Thymus (tissue), 11 donors: ENCODE measurements around the gene SPATS2. TPM values are rescaled to one million over a fixed set of nuclear protein-coding genes. Genes with fewer than 3 reads are reported as not detected.
"Not testable (repeated sequence)": the region's sequence is repeated elsewhere in the genome, so short reads cannot be mapped to it uniquely, and the experiment has no call there.

ENCODE experiments used
- DNase-seq, 9 donors: peaks; one replicate each; pipeline ENCODE4 v3.0.0-alpha.2; 2013; ENCODE audit warnings: low spot score in 9 of 9, low read depth in 6 of 9, missing footprints in 1 of 9
- H3K27ac ChIP-seq, 2 donors: one replicate each; pipeline ENCODE4 v1.5.1; 2013; ENCODE audit warnings: control low read depth in 1 of 2, low read depth in 1 of 2, low read length in 1 of 2, mild to moderate bottlenecking in 1 of 2, moderate library complexity in 1 of 2
- H3K27me3 ChIP-seq, 2 donors: one replicate each; pipeline ENCODE4 v1.5.1; 2013; ENCODE audit warnings: low read length in 1 of 2; ENCODE audit not compliant: control insufficient read depth in 2 of 2, insufficient read depth in 1 of 2
- H3K36me3 ChIP-seq, 2 donors: one replicate each; pipeline ENCODE4 v1.5.1; 2013; ENCODE audit warnings: low read length in 1 of 2, mild to moderate bottlenecking in 1 of 2, moderate library complexity in 1 of 2; ENCODE audit not compliant: control insufficient read depth in 2 of 2, insufficient read depth in 2 of 2
- H3K4me1 ChIP-seq, 2 donors: one replicate each; pipeline ENCODE4 v1.5.1; 2013; ENCODE audit warnings: low read length in 2 of 2; ENCODE audit not compliant: control insufficient read depth in 2 of 2, insufficient read depth in 2 of 2
- H3K4me3 ChIP-seq, 2 donors: one replicate each; pipeline ENCODE4 v1.5.1; 2013; ENCODE audit warnings: low read length in 2 of 2, control low read depth in 1 of 2, mild to moderate bottlenecking in 1 of 2
- H3K9me3 ChIP-seq, 2 donors: one replicate each; pipeline ENCODE4 v1.5.1; 2013; ENCODE audit warnings: low read length in 1 of 2, mild to moderate bottlenecking in 1 of 2; ENCODE audit not compliant: control insufficient read depth in 2 of 2, insufficient read depth in 1 of 2
- WGBS: extraction: QIAGEN DNeasy Blood & Tissue Kit; methylation state at CpG from one replicate; pipeline ENCODE4 v1.1.7; 2013; 5-methylcytosine and 5-hydroxymethylcytosine counted together
- polyA plus RNA-seq: library from polyadenylated mRNA; stranded (reverse); fragments of 200-250 nt; gene quantifications from one replicate; pipeline ENCODE4 v1.2.3, GENCODE V29; 2013
- total RNA-seq: library from RNA; stranded (reverse); fragments of 120-200 nt; gene quantifications from one replicate; pipeline ENCODE4 v1.2.4, GENCODE V29; 2013
- donor health status: healthy.

The SPATS2 gene
- total and polyA plus RNA-seq, 2 donors, result 14.2 to 15.3 TPM

DNA sequence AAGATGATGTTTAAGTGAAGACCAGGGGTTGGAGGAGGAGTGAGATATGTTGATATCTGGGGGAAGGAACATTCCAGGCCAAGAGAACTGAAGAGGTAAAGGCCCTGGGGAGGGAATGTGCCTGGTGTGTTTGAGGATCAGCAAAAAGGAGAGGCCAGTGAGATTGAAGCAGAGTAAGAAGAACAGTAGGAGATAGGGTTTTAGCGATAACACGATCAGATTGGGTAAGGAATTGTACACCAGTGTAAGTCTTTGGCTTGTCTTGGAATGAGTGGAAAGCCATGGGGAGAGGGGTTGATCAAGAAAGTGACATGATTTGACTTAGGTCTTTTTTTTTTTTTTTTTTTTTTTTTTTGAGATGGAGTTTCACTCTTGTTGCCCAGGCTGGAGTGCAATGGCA lies 39.4 kb upstream of the SPATS2 start:
- DNase-seq, result no peak
- Histone ChIP-seq H3K27me3 (peaks cover 6 to 26% of the 10 kb centered on the region in 2 donors), H3K36me3 (peaks cover 53 to 55% of the 10 kb centered on the region in 2 donors), H3K4me1 (peaks cover 6 to 11% of the 10 kb centered on the region in 2 donors), H3K27ac (no peak overlapping the region), H3K9me3 (no peaks in the 10 kb centered on the region), H3K4me3 (no peak overlapping the region)
- 100% methylated on average over 2 of the region's 2 CpGs for WGBS

GRCh38 chr12:49328816-49329215 lies 38.4 kb upstream of the SPATS2 start:
- H3K4me1 ChIP-seq, result peaks cover 2 to 8% of the 10 kb centered on the region in 2 donors
- 94% methylated on average over 12 of the region's 12 CpGs for WGBS
- H3K27ac ChIP-seq, result no peak overlapping the region
- no peak overlapping the region for H3K4me3 ChIP-seq
- H3K9me3 ChIP-seq, result peaks cover 0 to under 1% of the 10 kb centered on the region in 2 donors
- no peak for DNase-seq
- H3K27me3 ChIP-seq, result peaks cover 12 to 35% of the 10 kb centered on the region in 2 donors
- H3K36me3 ChIP-seq, result peaks cover 53 to 55% of the 10 kb centered on the region in 2 donors

GRCh38 chr12:49330032-49330619 lies 37.1 kb upstream of the SPATS2 start:
- no peak for DNase-seq
- WGBS, result 98% methylated on average over 7 of the region's 7 CpGs
- Histone ChIP-seq H3K4me1 (peaks cover 0 to 4% of the 10 kb centered on the region in 2 donors), H3K4me3 (no peak overlapping the region), H3K27ac (no peak overlapping the region), H3K36me3 (peaks cover 53 to 55% of the 10 kb centered on the region in 2 donors), H3K9me3 (peaks cover 0 to 5% of the 10 kb centered on the region in 2 donors), H3K27me3 (peaks cover 24 to 48% of the 10 kb centered on the region in 2 donors)

DNA sequence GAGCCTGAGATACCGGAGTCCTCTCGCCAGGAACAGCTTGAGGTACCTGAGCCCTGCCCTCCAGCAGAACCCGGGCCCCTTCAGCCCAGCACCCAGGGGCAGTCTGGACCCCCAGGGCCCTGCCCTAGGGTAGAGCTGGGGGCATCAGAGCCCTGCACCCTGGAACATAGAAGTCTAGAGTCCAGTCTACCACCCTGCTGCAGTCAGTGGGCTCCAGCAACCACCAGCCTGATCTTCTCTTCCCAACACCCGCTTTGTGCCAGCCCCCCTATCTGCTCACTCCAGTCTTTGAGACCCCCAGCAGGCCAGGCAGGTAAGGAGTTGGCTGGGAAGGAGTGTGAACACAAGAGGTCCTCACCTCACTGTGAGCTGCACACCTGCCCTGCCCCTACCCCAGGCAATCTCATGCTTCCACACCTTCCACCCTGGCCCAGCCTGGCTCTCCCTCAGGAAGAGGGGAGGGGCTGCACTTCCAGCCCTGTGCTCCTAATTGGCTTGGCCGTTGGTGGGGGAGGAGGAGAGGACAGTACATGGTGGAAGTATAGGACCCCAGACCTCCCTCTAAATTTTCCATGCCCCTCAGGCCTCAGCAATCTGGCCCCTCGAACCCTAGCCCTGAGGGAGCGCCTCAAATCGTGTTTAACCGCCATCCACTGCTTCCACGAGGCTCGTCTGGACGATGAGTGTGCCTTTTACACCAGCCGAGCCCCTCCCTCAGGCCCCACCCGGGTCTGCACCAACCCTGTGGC lies 36.5 kb upstream of the SPATS2 start:
- Histone ChIP-seq H3K27me3 (peaks cover 31 to 55% of the 10 kb centered on the region in 2 donors), H3K27ac (no peak overlapping the region), H3K9me3 (peaks cover 0 to 5% of the 10 kb centered on the region in 2 donors), H3K36me3 (peaks cover 49% of the 10 kb centered on the region in 2 donors), H3K4me3 (no peak overlapping the region), H3K4me1 (peaks cover 0 to 4% of the 10 kb centered on the region in 2 donors)
- 95% methylated on average over 14 of the region's 14 CpGs for WGBS
- no peak for DNase-seq

- Histone ChIP-seq H3K4me1 (peaks cover 0 to 8% of the 10 kb centered on the region in 2 donors), H3K4me3 (no peak overlapping the region), H3K27ac (no peak overlapping the region), H3K36me3 (peaks cover 41 to 46% of the 10 kb centered on the region in 2 donors), H3K9me3 (peaks cover 2 to 5% of the 10 kb centered on the region in 2 donors), H3K27me3 (peaks cover 39 to 63% of the 10 kb centered on the region in 2 donors)
- no peak for DNase-seq
- WGBS, result 88% methylated on average over 11 of the region's 11 CpGs
These were observed 35.7 kb upstream of the SPATS2 start for GRCh38 chr12:49331380-49332222.

DNA sequence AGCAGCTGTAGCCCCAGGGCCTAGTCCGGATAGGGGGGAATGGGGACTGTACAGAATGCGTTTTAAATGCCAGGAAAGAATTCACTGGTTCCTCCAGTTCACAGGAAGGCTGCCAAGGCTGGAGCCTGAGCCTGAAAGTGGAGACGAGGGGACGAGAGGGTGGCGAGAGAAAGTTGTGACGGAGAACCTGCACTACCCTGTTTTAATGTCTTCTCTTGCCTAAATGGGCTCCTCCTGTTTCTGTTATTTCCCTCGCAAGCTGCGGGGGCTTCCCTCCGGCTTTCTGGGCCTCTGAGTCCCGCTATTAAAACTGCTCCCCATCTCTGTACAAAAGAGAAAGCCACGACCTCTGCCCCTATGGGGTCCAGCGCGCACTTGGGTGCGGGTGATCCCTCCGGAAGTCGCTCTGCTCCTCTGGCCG lies 34.8 kb upstream of the SPATS2 start:
- Histone ChIP-seq H3K9me3 (peaks cover 2 to 11% of the 10 kb centered on the region in 2 donors), H3K36me3 (peaks cover 33 to 37% of the 10 kb centered on the region in 2 donors), H3K27me3 (peaks cover 47 to 71% of the 10 kb centered on the region in 2 donors), H3K27ac (no peak overlapping the region), H3K4me1 (peaks cover 0 to 16% of the 10 kb centered on the region in 2 donors), H3K4me3 (no peak overlapping the region)
- WGBS, result 78% methylated on average over 17 of the region's 17 CpGs
- no peak for DNase-seq

DNA sequence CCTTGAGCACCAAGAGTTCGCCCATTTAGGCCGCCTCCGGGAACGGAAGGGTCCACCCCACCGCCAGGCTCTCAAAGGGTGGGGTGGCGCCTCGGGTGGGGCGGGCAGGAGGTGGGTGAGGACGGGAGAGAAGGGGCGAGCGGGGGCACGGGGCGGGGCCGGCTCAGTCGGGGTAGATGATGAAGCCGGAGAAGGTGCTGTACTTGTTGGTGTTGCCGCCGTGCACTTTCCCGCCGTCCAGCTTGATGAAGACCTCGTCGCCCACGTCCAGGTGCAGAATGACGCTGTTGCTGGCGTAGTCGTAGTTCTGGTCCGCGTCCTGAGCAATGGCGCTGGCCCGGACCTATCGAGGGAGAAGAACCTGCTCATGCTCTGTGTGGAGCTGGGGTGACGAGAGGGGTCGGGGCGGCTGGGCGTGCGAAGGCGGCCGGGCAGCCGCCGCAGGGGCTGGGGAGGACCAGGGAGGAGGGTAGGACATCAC lies 34.3 kb upstream of the SPATS2 start:
- DNase-seq, result no peak
- Histone ChIP-seq H3K4me1 (peaks cover 0 to 21% of the 10 kb centered on the region in 2 donors), H3K27ac (no peak overlapping the region), H3K36me3 (peaks cover 29 to 34% of the 10 kb centered on the region in 2 donors), H3K27me3 (peaks cover 52 to 76% of the 10 kb centered on the region in 2 donors), H3K9me3 (peaks cover 2 to 11% of the 10 kb centered on the region in 2 donors), H3K4me3 (peak overlapping the region in 1 of 2 donors; percentile 15)
- 25% methylated on average over 40 of the region's 40 CpGs for WGBS

DNA sequence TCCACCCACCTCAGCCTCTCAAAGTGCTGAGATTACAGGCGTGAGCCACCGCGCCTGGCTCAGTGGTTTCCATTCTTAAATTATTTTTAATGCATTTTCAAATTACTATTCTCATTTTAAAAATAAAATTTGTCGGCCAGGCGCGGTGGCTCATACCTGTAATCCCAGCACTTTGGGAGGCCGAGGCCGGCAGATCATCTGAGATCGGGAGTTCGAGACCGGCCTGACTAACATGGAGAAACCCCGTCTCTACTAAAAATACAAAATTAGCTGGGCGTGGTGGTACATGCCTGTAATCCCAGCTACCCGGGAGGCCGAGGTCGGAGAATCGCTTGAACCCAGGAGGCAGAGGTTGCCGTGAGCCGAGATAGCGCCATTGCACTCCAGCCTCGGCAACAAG lies 33.5 kb upstream of the SPATS2 start:
- Histone ChIP-seq H3K4me1 (peaks cover 0 to 23% of the 10 kb centered on the region in 2 donors), H3K27me3 (peaks cover 60 to 85% of the 10 kb centered on the region in 2 donors), H3K36me3 (peaks cover 24 to 30% of the 10 kb centered on the region in 2 donors), H3K9me3 (peaks cover 2 to 11% of the 10 kb centered on the region in 2 donors)
- not testable (repeated sequence) for H3K27ac ChIP-seq, H3K4me3 ChIP-seq, DNase-seq
- WGBS, result 40% methylated on average over 21 of the region's 21 CpGs
